Neuronal stem cell (in vitro differentiated cells): Measurements from ENCODE around the gene B3GALT4.

Experiments used
- DNase-seq: peaks from one replicate; pipeline ENCODE4 v3.0.0-alpha.2; 2013; ENCODE audit warnings: low spot score
- H2AFZ ChIP-seq: one replicate; pipeline ENCODE4 v1.6.1; 2013; ENCODE audit warnings: mild to moderate bottlenecking, low read length, inconsistent platforms
- H2AK5ac ChIP-seq: 2 replicates; pipeline ENCODE4 v1.6.1; 2013; ENCODE audit warnings: low read depth, mild to moderate bottlenecking, inconsistent platforms, low read length, moderate library complexity, mixed read lengths
- H2BK120ac ChIP-seq: 2 replicates; pipeline ENCODE4 v1.6.1; 2013; ENCODE audit warnings: low read depth, mild to moderate bottlenecking, inconsistent platforms, low read length, moderate library complexity, mixed read lengths
- H2BK12ac ChIP-seq: one replicate; pipeline ENCODE4 v1.6.1; 2013; ENCODE audit warnings: low read length, inconsistent platforms
- H2BK15ac ChIP-seq: 2 replicates; pipeline ENCODE4 v1.6.1; 2013; ENCODE audit warnings: mild to moderate bottlenecking, low read length, inconsistent platforms, mixed read lengths
- H2BK5ac ChIP-seq: one replicate; pipeline ENCODE4 v1.6.1; 2013; ENCODE audit warnings: inconsistent platforms, mild to moderate bottlenecking, low read length, moderate library complexity
- H3K14ac ChIP-seq: one replicate; pipeline ENCODE4 v1.6.1; 2013; ENCODE audit warnings: low read length, inconsistent platforms
- H3K18ac ChIP-seq: 2 replicates; pipeline ENCODE4 v1.6.1; 2013; ENCODE audit warnings: low read length, inconsistent platforms
- H3K23ac ChIP-seq: 2 replicates; pipeline ENCODE4 v1.6.1; 2013; ENCODE audit warnings: low read depth, mild to moderate bottlenecking, mixed read lengths, low read length, inconsistent platforms; ENCODE audit not compliant: poor library complexity
- H3K27ac ChIP-seq: replicated peaks from 3 replicates; pipeline ENCODE4 v1.5.1; 2013; ENCODE audit warnings: low read length, inconsistent platforms
- H3K27me3 ChIP-seq, 3 experiments: 2 replicates each; pipeline ENCODE4 v1.6.1; 2013; ENCODE audit warnings: low read length in 3 of 3, mild to moderate bottlenecking in 2 of 3, inconsistent platforms in 1 of 3, low read depth in 1 of 3, mixed read lengths in 1 of 3, moderate library complexity in 1 of 3; ENCODE audit not compliant: control insufficient read depth in 3 of 3, insufficient read depth in 3 of 3
- H3K36me3 ChIP-seq, 2 donors: replicated peaks in 1 of 2; 2 replicates each; pipeline ENCODE4 v1.6.1; 2013; ENCODE audit warnings: low read length in 2 of 2; ENCODE audit not compliant: control insufficient read depth in 2 of 2, insufficient read depth in 2 of 2
- H3K4ac ChIP-seq: 2 replicates; pipeline ENCODE4 v1.6.1; 2013; ENCODE audit warnings: inconsistent platforms, mild to moderate bottlenecking, low read length, moderate library complexity
- H3K4me1 ChIP-seq, 2 donors: 1 replicate in 1 of 2; 2 replicates in 1 of 2; pipeline ENCODE4 v1.6.1; 2013; ENCODE audit warnings: low read length in 2 of 2, low read depth in 1 of 2; ENCODE audit not compliant: control insufficient read depth in 2 of 2, insufficient read depth in 1 of 2
- H3K4me2 ChIP-seq: one replicate; pipeline ENCODE4 v1.6.1; 2013; ENCODE audit warnings: mild to moderate bottlenecking, low read length, inconsistent platforms; ENCODE audit not compliant: insufficient read depth, poor library complexity, severe bottlenecking
- H3K4me3 ChIP-seq, 2 donors: 2 replicates each; pipeline ENCODE4 v1.5.1; 2013; ENCODE audit warnings: low read length in 2 of 2, mild to moderate bottlenecking in 2 of 2, inconsistent platforms in 1 of 2, moderate library complexity in 1 of 2
- H3K79me1 ChIP-seq: one replicate; pipeline ENCODE4 v1.6.1; 2013; ENCODE audit warnings: low read depth, mild to moderate bottlenecking, inconsistent platforms, low read length, moderate library complexity
- H3K9ac ChIP-seq: one replicate; pipeline ENCODE4 v1.6.1; 2013; ENCODE audit warnings: mild to moderate bottlenecking, low read depth, low read length, inconsistent platforms; ENCODE audit not compliant: poor library complexity
- H3K9me3 ChIP-seq, 2 donors: replicated peaks in 1 of 2; 2 replicates each; pipeline versions ENCODE3 to v1.6.1; 2013; ENCODE audit warnings: low read length in 2 of 2, mild to moderate bottlenecking in 2 of 2, inconsistent platforms in 1 of 2, low read depth in 1 of 2, mixed read lengths in 1 of 2, moderate library complexity in 1 of 2; ENCODE audit not compliant: control insufficient read depth in 2 of 2, insufficient read depth in 1 of 2
- H4K8ac ChIP-seq: one replicate; pipeline ENCODE4 v1.6.1; 2013; ENCODE audit warnings: low read depth, mild to moderate bottlenecking, inconsistent platforms, low read length, moderate library complexity
- H4K91ac ChIP-seq: one replicate; pipeline ENCODE4 v1.6.1; 2013; ENCODE audit warnings: low read length, low read depth, mild to moderate bottlenecking, inconsistent platforms; ENCODE audit not compliant: poor library complexity
- WGBS, 2 donors: extraction: QIAGEN DNeasy Blood & Tissue Kit; methylation state at CpG; one replicate each; pipeline ENCODE4 v1.1.7; 2013; ENCODE audit warnings: missing lambda C conversion rate in 2 of 2, mixed read lengths in 1 of 2; ENCODE audit not compliant: insufficient read length in 2 of 2, insufficient replicate concordance in 1 of 2; ENCODE audit errors: extremely low coverage in 2 of 2; 5-methylcytosine and 5-hydroxymethylcytosine counted together

B3GALT4 gene

DNA sequence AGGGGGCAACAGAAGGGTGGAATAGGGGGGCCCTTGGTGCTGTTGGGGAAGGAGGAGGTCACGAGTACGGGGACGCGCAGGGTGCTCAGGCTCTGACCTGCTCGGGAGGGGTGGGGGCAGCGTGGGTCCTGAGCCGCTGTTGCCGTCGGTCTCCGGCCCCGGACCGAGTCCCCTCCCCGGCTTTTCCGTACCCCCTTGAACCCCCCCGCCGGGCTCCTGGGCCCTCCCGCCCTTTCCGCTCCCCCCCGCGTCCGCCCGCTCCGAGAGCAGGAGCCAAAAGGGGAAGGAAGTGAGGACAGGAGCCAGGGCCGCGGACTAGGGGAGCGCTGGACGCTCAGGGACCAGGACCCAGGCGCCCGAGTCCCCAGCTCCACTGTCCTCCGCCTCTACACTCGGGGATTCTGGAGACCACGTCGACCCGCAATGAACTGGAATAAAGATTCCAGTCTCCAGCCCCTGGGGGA, 21.9 kb downstream of the B3GALT4 start, which contains the start of gene RGL2:
RGL2 (minus strand) TSS at position 170 of the 464 bp plus-strand sequence. CDS start 332 bp downstream, outside the sequence.
- Histone ChIP-seq H3K9ac (peak within 1 kb of the TSS; percentile 99), H3K4me2 (peak within 1 kb of the TSS; percentile 99), H4K91ac (no peak within 1 kb of the TSS), H3K23ac (peak within 1 kb of the TSS; percentile 94), H3K14ac (peak within 1 kb of the TSS; percentile 97), H3K4ac (no peak within 1 kb of the TSS), H3K4me3 (peak within 1 kb of the TSS; percentile 53 to 94), H2BK5ac (peak within 1 kb of the TSS; percentile 96), H3K27me3 (no peaks in the 10 kb centered on the region), H3K36me3 (peaks cover 6 to 49% of the 10 kb centered on the region in 2 donors), H3K18ac (peak within 1 kb of the TSS; percentile 99), H2AK5ac (peak within 1 kb of the TSS; percentile 51), H3K79me1 (peaks cover 6% of the 10 kb centered on the region), H2AFZ (peak within 1 kb of the TSS; percentile 78), H4K8ac (no peak within 1 kb of the TSS), H3K9me3 (no peaks in the 10 kb centered on the region), H2BK15ac (peak within 1 kb of the TSS; percentile 60), H2BK12ac (no peak within 1 kb of the TSS), H2BK120ac (no peak within 1 kb of the TSS), H3K27ac (peak within 1 kb of the TSS; percentile 99), H3K4me1 (peaks cover 5 to 6% of the 10 kb centered on the region in 2 donors)
- DNase-seq: no peak
- no CpG with 5 or more reads among the region's 34 CpGs for WGBS, 2 donors

DNA sequence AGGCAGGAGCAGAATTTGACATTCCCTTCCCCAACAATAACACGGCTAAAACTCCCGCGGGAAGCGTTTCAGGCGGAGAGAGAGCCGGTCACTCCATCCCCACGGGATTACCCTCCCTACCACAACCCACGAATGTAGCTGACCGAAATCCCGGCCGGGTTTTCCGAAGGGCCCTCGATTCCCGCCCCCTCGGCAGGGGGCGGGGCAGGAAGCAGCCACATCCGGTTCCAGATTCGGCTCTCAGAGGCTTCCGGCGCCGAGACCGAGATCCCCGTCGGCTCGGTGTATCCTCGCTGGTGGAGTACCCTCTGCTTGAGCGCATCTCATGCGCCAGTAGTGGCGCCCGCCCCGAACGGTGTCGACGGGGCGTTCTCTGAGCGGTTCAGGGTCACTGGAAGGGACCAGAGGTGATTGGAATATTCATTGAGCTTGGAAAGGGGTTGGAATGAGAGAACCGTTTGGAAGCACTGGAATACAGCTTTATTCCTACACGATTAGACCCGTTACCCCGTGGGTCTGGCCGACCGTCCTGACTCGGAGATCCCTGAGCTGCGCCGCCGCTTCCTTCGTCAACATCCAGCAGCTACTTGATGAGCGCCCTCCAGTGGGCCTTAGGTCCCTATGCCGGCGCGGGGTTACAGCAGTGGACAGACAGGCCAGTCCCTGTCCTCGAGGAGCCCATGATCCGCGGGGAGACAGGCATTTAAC, 22.5 kb downstream of the B3GALT4 start:
- no peaks in the 10 kb centered on the region for H3K27me3 ChIP-seq
- no CpG with 5 or more reads among the region's 54 CpGs for WGBS, 2 donors
- peak overlapping the region; percentile 53 to 94 for H3K4me3 ChIP-seq
- peak overlapping the region; percentile 96 for H2BK5ac ChIP-seq
- peak; percentile 85 for DNase-seq
- H3K36me3 ChIP-seq: peaks cover 7 to 48% of the 10 kb centered on the region in 2 donors
- no peak overlapping the region for H4K91ac ChIP-seq
- no peak overlapping the region for H2BK120ac ChIP-seq
- peak overlapping the region; percentile 94 for H3K23ac ChIP-seq
- H3K4me2 ChIP-seq: peak overlapping the region; percentile 99
- H3K4me1 ChIP-seq: peaks cover 5 to 6% of the 10 kb centered on the region in 2 donors
- no peak overlapping the region for H4K8ac ChIP-seq
- no peak overlapping the region for H2BK12ac ChIP-seq
- H3K79me1 ChIP-seq: peaks cover 6% of the 10 kb centered on the region
- H2BK15ac ChIP-seq: no peak overlapping the region
- H2AFZ ChIP-seq: peak overlapping the region; percentile 53
- H3K27ac ChIP-seq: peak overlapping the region; percentile 99
- H3K4ac ChIP-seq: no peak overlapping the region
- peak overlapping the region; percentile 99 for H3K18ac ChIP-seq
- peak overlapping the region; percentile 97 for H3K14ac ChIP-seq
- peak overlapping the region; percentile 51 for H2AK5ac ChIP-seq
- H3K9me3 ChIP-seq: no peaks in the 10 kb centered on the region
- H3K9ac ChIP-seq: peak overlapping the region; percentile 99

DNA sequence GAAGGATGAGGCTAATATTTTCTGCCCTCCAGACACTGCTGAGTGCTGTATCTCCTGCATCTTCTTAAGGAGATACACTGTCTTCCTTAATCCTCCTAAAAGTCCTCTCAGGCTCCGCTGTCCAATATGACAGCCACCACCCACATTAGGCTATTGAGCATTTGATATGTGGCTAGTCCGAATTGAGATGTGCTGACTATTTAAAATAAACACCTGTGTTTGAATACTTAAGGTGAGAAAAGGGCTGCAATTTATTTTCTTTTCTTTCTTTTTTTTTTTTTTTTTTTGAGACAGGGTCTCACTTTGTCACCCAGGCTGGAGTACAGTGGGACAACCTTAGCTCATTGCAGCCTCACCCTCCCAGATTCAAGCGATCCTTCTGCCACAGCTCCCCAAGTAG, 25.0 kb downstream of the B3GALT4 start:
- peaks cover 5% of the 10 kb centered on the region for H3K79me1 ChIP-seq
- no peak overlapping the region for H3K4me2 ChIP-seq
- H2AFZ ChIP-seq: no peak overlapping the region
- H4K91ac ChIP-seq: no peak overlapping the region
- no peak overlapping the region for H3K14ac ChIP-seq
- H3K4me3 ChIP-seq: no peak overlapping the region
- H2BK15ac ChIP-seq: no peak overlapping the region
- no peak overlapping the region for H2BK12ac ChIP-seq
- no peaks in the 10 kb centered on the region for H3K27me3 ChIP-seq
- no peak overlapping the region for H2BK120ac ChIP-seq
- no CpG with 5 or more reads among the region's 3 CpGs for WGBS, 2 donors
- H3K4ac ChIP-seq: no peak overlapping the region
- no peak overlapping the region for H3K18ac ChIP-seq
- H3K4me1 ChIP-seq: peaks cover 4 to 6% of the 10 kb centered on the region in 2 donors
- H2AK5ac ChIP-seq: no peak overlapping the region
- H3K27ac ChIP-seq: no peak overlapping the region
- H3K23ac ChIP-seq: no peak overlapping the region
- H3K9ac ChIP-seq: no peak overlapping the region
- H3K9me3 ChIP-seq: no peaks in the 10 kb centered on the region
- no peak for DNase-seq
- H3K36me3 ChIP-seq: peaks cover 1 to 40% of the 10 kb centered on the region in 2 donors
- no peak overlapping the region for H4K8ac ChIP-seq
- H2BK5ac ChIP-seq: no peak overlapping the region

DNA sequence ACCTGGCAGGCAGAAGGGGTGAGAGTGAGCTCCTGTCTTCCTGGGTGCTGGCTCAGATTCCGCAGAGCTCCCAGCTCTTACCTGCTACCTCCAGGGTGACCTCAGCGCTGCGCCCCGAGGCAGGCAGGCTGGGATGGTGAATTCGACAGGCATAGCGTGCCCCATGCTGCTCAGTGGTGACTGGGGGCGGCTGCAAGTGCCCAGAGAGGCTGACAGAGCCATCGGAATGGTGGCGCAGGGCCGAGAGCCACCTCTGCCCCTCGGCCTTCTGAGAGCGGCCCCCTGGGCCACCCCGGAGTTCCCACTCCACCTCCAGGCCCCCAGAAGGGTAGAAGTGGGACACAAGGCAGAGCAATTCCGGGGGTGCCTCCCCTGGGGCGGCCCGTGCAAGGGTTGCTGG, 27.3 kb downstream of the B3GALT4 start:
- H3K36me3 ChIP-seq: peaks cover 1 to 40% of the 10 kb centered on the region in 2 donors

More for the DNA sequence above, 27.3 kb downstream of the B3GALT4 start:
- no peak overlapping the region for H4K8ac ChIP-seq
- peaks cover 3% of the 10 kb centered on the region for H3K79me1 ChIP-seq
- no peak overlapping the region for H3K27ac ChIP-seq
- no peak overlapping the region for H2BK15ac ChIP-seq
- no peaks in the 10 kb centered on the region for H3K27me3 ChIP-seq
- no CpG with 5 or more reads among the region's 16 CpGs for WGBS, 2 donors
- no peak overlapping the region for H2AFZ ChIP-seq
- no peak overlapping the region for H4K91ac ChIP-seq
- no peak overlapping the region for H3K4me3 ChIP-seq
- H3K18ac ChIP-seq: no peak overlapping the region
- no peak overlapping the region for H2BK12ac ChIP-seq
- peak overlapping the region; percentile 45 for H2AK5ac ChIP-seq
- peak overlapping the region; percentile 15 for H3K9ac ChIP-seq
- no peak overlapping the region for H2BK120ac ChIP-seq
- no peaks in the 10 kb centered on the region for H3K4me1 ChIP-seq
- H3K9me3 ChIP-seq: no peaks in the 10 kb centered on the region
- H3K4ac ChIP-seq: no peak overlapping the region
- H3K4me2 ChIP-seq: no peak overlapping the region
- H3K14ac ChIP-seq: no peak overlapping the region
- peak overlapping the region; percentile 43 for H2BK5ac ChIP-seq
- H3K23ac ChIP-seq: peak overlapping the region; percentile 47
- no peak for DNase-seq
